Ovary (tissue), 10 donors: ENCODE data around the gene MAU2. TPM values are rescaled to one million over a fixed set of nuclear protein-coding genes. Genes with fewer than 3 reads are reported as not detected.

Experiments used
- DNase-seq, 5 donors: peaks; one replicate each; pipeline ENCODE4 v3.0.0-alpha.2; 2019 to 2020
- H3K27ac ChIP-seq, 2 donors: fragments of 200-600 bp; one replicate each; pipeline versions ENCODE4 v1.5.1 to v1.8.0; 2019 to 2022
- H3K27me3 ChIP-seq: fragments of 200-600 bp; one replicate; pipeline ENCODE4 v1.8.0; 2022
- H3K36me3 ChIP-seq: fragments of 200-600 bp; sonication (generic); one replicate; pipeline ENCODE4 v1.5.1; 2019
- H3K4me1 ChIP-seq: one replicate; pipeline ENCODE4 v1.8.1; 2013; ENCODE audit warnings: mild to moderate bottlenecking, moderate library complexity; ENCODE audit not compliant: insufficient read depth
- H3K4me3 ChIP-seq: fragments of 200-600 bp; sonication (generic); one replicate; pipeline ENCODE4 v1.5.1; 2017
- H3K9me3 ChIP-seq, 2 donors: fragments of 200-600 bp in 1 of 2; sonication (generic) in 1 of 2; one replicate each; pipeline versions ENCODE4 v1.5.1 to v1.8.1; 2013 to 2019; ENCODE audit warnings: mild to moderate bottlenecking in 1 of 2, moderate library complexity in 1 of 2
- EP300 ChIP-seq: sonication (generic); formaldehyde crosslinking; IDR thresholded peaks from one replicate; pipeline ENCODE4 v1.6.1; 2017; ENCODE audit warnings: antibody characterized with exemption
- POLR2A ChIP-seq: fragments of 450-650 bp; IDR thresholded peaks from one replicate; pipeline ENCODE4 v1.6.1; 2017; ENCODE audit warnings: antibody characterized with exemption, mild to moderate bottlenecking, moderate library complexity
- WGBS, 3 donors: extraction: QIAGEN DNeasy Blood & Tissue Kit in 1 of 3; methylation state at CpG; one replicate each; pipeline versions ENCODE4 v1.1.5 to v1.1.7; 2013 to 2017; 5-methylcytosine and 5-hydroxymethylcytosine counted together
- intact Hi-C, 4 donors: fragments of 100-400 bp; cut with DNase I; formaldehyde crosslinking; loops; one replicate each; pipeline versions ENCODE4 v1.11.0 to v1.15.1; 2022 to 2023
- long read RNA-seq, 3 donors: library from polyadenylated mRNA in 2 of 3; unstranded in 2 of 3; transcript quantifications; one replicate each; pipeline ENCODE4 v2.0.0 and lab custom pipeline, GENCODE V29; 2021 to 2026
- polyA plus RNA-seq, 2 donors: library from polyadenylated mRNA; stranded (reverse); fragments of 200-250 nt in 1 of 2; fragments of 350-450 nt in 1 of 2; fragmentation: Illumina TruSeq in 1 of 2; extraction: RNeasy Lipid Tissue Mini Kit (QIAGEN cat#74804) in 1 of 2; gene quantifications; one replicate each; pipeline ENCODE4 v1.2.3, GENCODE V29; 2013 to 2014
- total RNA-seq, 7 donors: library from RNA; depleted of rRNA in 2 of 7; stranded (reverse); fragments of >200 nt in 2 of 7; fragmentation: NEBNext Ultra II Directional in 3 of 7; extraction: Animal tissue kit (Norgen Biotek cat#: 25700) in 3 of 7; gene quantifications; one replicate each; pipeline versions ENCODE4 v1.1.0 to v1.2.4, GENCODE V29; 2016 to 2023
- TF ChIP-seq, protein P1 (sequence below), 3 donors: fragments of 450-650 bp in 2 of 3; fragments of 200-600 bp in 1 of 3; IDR thresholded peaks; one replicate each; pipeline versions ENCODE4 v1.5.1 to v1.8.0; 2016 to 2022; ENCODE audit warnings: antibody characterized with exemption in 3 of 3, mild to moderate bottlenecking in 1 of 3
- donor health status: DM: no; HTN: no; CAD: no; lungs with moderate emphysema.
- donor health status: DM: no; HTN: no; CAD: no.
- donor health status: Bipolar disorder and iron deficiency.
- donor health status: DM: yes; HTN: yes; CAD: no.
- donor health status: DM: no; HTN: no; CAD: no.
- donor health status: DM: yes; HTN: yes; CAD: no.

MAU2 gene, protein sequence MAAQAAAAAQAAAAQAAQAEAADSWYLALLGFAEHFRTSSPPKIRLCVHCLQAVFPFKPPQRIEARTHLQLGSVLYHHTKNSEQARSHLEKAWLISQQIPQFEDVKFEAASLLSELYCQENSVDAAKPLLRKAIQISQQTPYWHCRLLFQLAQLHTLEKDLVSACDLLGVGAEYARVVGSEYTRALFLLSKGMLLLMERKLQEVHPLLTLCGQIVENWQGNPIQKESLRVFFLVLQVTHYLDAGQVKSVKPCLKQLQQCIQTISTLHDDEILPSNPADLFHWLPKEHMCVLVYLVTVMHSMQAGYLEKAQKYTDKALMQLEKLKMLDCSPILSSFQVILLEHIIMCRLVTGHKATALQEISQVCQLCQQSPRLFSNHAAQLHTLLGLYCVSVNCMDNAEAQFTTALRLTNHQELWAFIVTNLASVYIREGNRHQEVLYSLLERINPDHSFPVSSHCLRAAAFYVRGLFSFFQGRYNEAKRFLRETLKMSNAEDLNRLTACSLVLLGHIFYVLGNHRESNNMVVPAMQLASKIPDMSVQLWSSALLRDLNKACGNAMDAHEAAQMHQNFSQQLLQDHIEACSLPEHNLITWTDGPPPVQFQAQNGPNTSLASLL
- total RNA-seq: 10 to 100 TPM; 48.3 to 77.0 (median 61.7) TPM
- 10 to 100 TPM; 12.4 to 33.2 TPM for polyA plus RNA-seq
- long read RNA-seq, donor 1, partial matches to known transcripts: 20 of 26 reads
- long read RNA-seq, donor 1, other reads (novel, unspliced or antisense): 6 of 26 reads
- long read RNA-seq, donor 2, partial matches to known transcripts: 13 of 17 reads
- long read RNA-seq, donor 2, other reads (novel, unspliced or antisense): 0 of 17 reads
- long read RNA-seq, donor 3, partial matches to known transcripts: 2 of 35 reads
- long read RNA-seq, donor 3, other reads (novel, unspliced or antisense): 29 of 35 reads

DNA sequence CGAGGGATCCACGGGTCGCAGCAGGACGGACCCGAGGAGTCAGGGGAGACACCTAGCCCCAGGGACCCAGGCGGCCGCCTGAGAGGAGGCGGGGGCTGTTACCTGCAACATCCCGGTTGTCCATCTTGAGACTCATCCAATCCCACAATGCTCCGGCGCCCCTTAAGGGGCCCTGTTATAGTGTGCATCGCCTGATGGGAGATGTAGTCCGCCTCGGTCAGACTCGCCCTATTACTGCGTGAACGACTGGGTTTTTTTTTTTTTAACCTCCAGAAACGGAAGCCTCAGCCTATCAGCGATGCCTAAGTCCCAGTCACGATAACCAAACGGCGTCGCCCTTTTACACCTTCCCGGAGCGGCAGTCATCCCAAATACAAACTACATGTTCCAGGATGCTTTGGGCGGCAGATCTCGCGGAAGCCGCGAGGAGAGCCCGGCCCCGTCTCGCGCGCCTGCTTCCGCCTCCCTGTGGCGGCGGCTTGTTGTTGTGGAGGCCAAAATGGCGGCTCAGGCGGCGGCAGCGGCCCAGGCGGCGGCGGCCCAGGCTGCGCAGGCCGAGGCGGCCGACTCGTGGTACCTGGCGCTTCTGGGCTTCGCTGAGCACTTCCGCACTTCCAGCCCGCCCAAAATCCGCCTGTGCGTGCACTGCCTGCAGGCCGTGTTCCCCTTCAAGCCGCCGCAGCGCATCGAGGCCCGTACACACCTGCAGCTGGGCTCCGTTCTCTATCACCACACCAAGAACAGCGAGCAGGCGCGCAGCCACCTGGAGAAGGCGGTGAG lies at the start of gene MAU2, which contains the start of gene SUGP1:
Gene MAU2 (plus strand): TSS at position 469 of the 780 bp plus-strand sequence. CDS start 31 bp downstream, at position 500.
Gene SUGP1 (minus strand): TSS at position 149 of the 780 bp plus-strand sequence. CDS start 13 bp downstream, at position 136.
- Histone ChIP-seq H3K27ac (peak within 1 kb of the TSS; percentile 43 to 82), H3K9me3 (no peaks in the 10 kb centered on the region), H3K36me3 (no peaks in the 10 kb centered on the region), H3K4me1 (peaks cover 14% of the 10 kb centered on the region), H3K4me3 (peak within 1 kb of the TSS; percentile 66), H3K27me3 (no peaks in the 10 kb centered on the region)
- intact Hi-C loops: no loop called here
- 0% methylated on average over 39 to 67 of the region's 67 CpGs for WGBS, 3 donors
- TF ChIP-seq EP300 (no peak), POLR2A (peak; percentile 20)
- TF ChIP-seq, protein P1, sequence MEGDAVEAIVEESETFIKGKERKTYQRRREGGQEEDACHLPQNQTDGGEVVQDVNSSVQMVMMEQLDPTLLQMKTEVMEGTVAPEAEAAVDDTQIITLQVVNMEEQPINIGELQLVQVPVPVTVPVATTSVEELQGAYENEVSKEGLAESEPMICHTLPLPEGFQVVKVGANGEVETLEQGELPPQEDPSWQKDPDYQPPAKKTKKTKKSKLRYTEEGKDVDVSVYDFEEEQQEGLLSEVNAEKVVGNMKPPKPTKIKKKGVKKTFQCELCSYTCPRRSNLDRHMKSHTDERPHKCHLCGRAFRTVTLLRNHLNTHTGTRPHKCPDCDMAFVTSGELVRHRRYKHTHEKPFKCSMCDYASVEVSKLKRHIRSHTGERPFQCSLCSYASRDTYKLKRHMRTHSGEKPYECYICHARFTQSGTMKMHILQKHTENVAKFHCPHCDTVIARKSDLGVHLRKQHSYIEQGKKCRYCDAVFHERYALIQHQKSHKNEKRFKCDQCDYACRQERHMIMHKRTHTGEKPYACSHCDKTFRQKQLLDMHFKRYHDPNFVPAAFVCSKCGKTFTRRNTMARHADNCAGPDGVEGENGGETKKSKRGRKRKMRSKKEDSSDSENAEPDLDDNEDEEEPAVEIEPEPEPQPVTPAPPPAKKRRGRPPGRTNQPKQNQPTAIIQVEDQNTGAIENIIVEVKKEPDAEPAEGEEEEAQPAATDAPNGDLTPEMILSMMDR (IDR thresholded peaks at IDR 0.05): peak; percentile 38 to 67 (median 63)
- DNase-seq: peak; percentile 84 to 91 (median 86)

DNA sequence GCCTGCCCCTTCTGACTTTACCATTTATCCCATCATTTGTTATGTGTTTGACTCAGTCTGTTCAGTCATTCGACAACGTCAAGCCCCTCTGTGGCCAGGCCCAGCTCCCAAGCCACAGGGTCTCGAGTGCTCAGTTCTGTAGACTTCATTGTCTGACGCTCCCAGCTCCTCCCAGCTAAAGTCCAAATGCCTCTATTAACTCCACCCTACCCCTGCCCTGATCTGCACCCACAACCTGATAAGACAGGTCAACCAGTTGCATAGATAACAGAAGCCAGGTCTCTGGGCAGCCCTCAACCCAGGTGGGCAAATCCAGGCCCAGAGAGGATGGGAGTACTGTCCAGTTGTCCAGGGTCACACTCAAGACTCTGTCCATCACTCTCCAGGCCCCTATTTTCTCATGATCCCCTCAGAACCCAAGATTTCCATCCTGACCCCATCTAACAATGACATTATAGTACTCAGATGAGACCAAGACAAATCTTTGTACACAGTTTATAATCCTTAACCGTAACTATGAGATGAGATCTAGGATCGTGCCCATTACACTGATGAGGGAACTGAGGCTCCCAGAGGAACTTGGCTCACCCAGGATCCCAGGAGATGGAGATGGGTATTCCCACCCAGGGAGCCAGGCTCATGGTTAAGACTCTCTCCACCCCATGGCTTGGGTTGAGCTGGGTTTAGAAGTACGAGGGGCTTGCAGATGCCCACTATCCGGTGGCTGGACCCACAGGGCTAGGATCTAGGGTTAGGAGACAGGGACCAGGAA lies 48.6 kb upstream of the MAU2 start:
- Histone ChIP-seq H3K27me3 (no peaks in the 10 kb centered on the region), H3K4me3 (no peak overlapping the region), H3K27ac (no peak overlapping the region), H3K4me1 (peaks cover 2% of the 10 kb centered on the region), H3K36me3 (no peaks in the 10 kb centered on the region), H3K9me3 (no peaks in the 10 kb centered on the region)
- no peak for TF ChIP-seq EP300
- TF ChIP-seq, protein P1 (IDR thresholded peaks at IDR 0.05): no peak
- TF ChIP-seq POLR2A: no peak
- WGBS, 3 donors: 84 to 93% (median 91%) methylated on average over 8 of the region's 8 CpGs
- no peak for DNase-seq
- intact Hi-C loops: no loop called here

DNA sequence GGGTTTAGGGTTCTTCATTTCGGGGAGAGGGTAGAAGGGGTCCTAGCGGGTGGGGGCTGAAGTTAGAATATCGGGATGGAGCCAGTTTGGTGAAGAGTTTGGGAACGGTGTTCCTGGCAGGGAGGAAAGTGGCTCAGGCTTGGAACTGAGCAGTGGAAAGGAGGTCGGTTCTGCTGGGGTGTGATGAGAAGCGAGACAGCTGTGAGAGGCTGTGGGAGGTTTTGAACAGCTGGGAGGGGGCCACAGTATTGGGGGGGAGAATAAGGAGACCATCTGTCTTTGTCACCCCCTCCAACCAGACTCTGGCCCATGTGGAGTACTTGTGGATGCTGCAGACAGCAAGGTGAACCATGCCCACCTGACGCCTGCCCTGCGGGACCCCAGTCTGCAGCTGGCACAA lies 46.5 kb upstream of the MAU2 start:
- Histone ChIP-seq H3K4me3 (no peak overlapping the region), H3K36me3 (no peaks in the 10 kb centered on the region), H3K27me3 (no peaks in the 10 kb centered on the region), H3K4me1 (peaks cover 2% of the 10 kb centered on the region), H3K27ac (no peak overlapping the region), H3K9me3 (no peaks in the 10 kb centered on the region)
- TF ChIP-seq, protein P1 (IDR thresholded peaks at IDR 0.05): no peak
- no peak for TF ChIP-seq EP300
- TF ChIP-seq POLR2A: no peak
- 47 to 57% (median 55%) methylated on average over 8 of the region's 8 CpGs for WGBS, 3 donors
- intact Hi-C loops: no loop called here
- DNase-seq: no peak
